K562 (cell line): ENCODE results near the gene CRABP2. TPM values are rescaled to one million over a fixed set of nuclear protein-coding genes. Genes with fewer than 3 reads are reported as not detected.
A peak's percentile ranks its signal among the peaks of the same experiment; 100 is the strongest.

Experiments used
- CSDE1 ChIP-seq, 2 experiments: fragments of 450-650 bp; IDR thresholded peaks; 2 replicates each; pipeline ENCODE4 v1.6.1; 2016; ENCODE audit warnings: mild to moderate bottlenecking in 1 of 2
- DIDO1 ChIP-seq: fragments of 450-650 bp; IDR thresholded peaks from 2 replicates; pipeline ENCODE4 v1.6.1; 2016; ENCODE audit warnings: low read depth, missing biosample characterization, missing genetic modification characterization
- DLX4 ChIP-seq: fragments of 250-450 bp; sonication (Bioruptor Pico); IDR thresholded peaks from 2 replicates; pipeline ENCODE4 v1.6.1; 2021; ENCODE audit warnings: mild to moderate bottlenecking
- E2F1 ChIP-seq: sonication (generic); formaldehyde crosslinking; IDR thresholded peaks from 2 replicates; pipeline ENCODE4 v1.8.1; 2023; ENCODE audit warnings: mild to moderate bottlenecking, missing genetic modification reagents, moderate library complexity
- EGR1 ChIP-seq: fragments of 450-650 bp; conservative IDR thresholded peaks from 2 replicates; pipeline ENCODE4 v1.6.1; 2017; ENCODE audit warnings: mild to moderate bottlenecking
- HDAC1 ChIP-seq, 2 experiments: fragments of 450-650 bp; IDR thresholded peaks; 2 replicates each; pipeline ENCODE4 v1.6.1; 2016 to 2017; ENCODE audit warnings: inconsistent platforms in 1 of 2, mild to moderate bottlenecking in 1 of 2, moderate library complexity in 1 of 2
- ILK ChIP-seq: fragments of 450-650 bp; IDR thresholded peaks from 2 replicates; pipeline ENCODE4 v1.6.1; 2016; ENCODE audit warnings: missing genetic modification characterization, low read depth, mild to moderate bottlenecking, missing compliant biosample characterization, moderate library complexity, borderline replicate concordance
- IRF2 ChIP-seq: sonication (generic); formaldehyde crosslinking; IDR thresholded peaks from 2 replicates; pipeline ENCODE4 v1.8.1; 2022; ENCODE audit warnings: mild to moderate bottlenecking, missing genetic modification reagents
- KDM1A ChIP-seq, 2 experiments: fragments of 450-650 bp; IDR thresholded peaks; 2 replicates each; pipeline ENCODE4 v1.6.1; 2016; ENCODE audit warnings: mild to moderate bottlenecking in 2 of 2
- POLR2H ChIP-seq: IDR thresholded peaks from 2 replicates; pipeline ENCODE4 v1.6.1; 2016; ENCODE audit warnings: missing genetic modification characterization, low read depth, mild to moderate bottlenecking, control low read depth, missing compliant biosample characterization, moderate library complexity
- RCOR1 ChIP-seq, 2 experiments: IDR thresholded peaks; 2 replicates each; pipeline ENCODE4 v1.6.1; 2012; ENCODE audit warnings: low read depth in 2 of 2, low read length in 2 of 2, borderline replicate concordance in 1 of 2, improper control_type of control experiment in 1 of 2
- SAFB2 ChIP-seq: fragments of 200-400 bp; formaldehyde crosslinking; IDR thresholded peaks from 2 replicates; pipeline ENCODE4 v1.6.1; 2018; ENCODE audit warnings: borderline replicate concordance, low read length, low read depth, moderate library complexity; ENCODE audit not compliant: severe bottlenecking
- SREBF2 ChIP-seq: sonication (generic); formaldehyde crosslinking; IDR thresholded peaks from 2 replicates; pipeline ENCODE4 v1.4.0; 2020; ENCODE audit warnings: mild to moderate bottlenecking, missing genetic modification reagents
- TOE1 ChIP-seq, 2 experiments: fragments of 450-650 bp in 1 of 2; sonication (generic) in 1 of 2; formaldehyde crosslinking in 1 of 2; IDR thresholded peaks; 2 replicates each; pipeline versions ENCODE4 v1.7.1 to v1.8.0; 2016 to 2022; ENCODE audit warnings: borderline replicate concordance in 2 of 2, mild to moderate bottlenecking in 2 of 2, antibody characterized with exemption in 1 of 2, inconsistent platforms in 1 of 2, low read depth in 1 of 2, missing genetic modification reagents in 1 of 2, moderate library complexity in 1 of 2
- ZEB2 ChIP-seq: fragments of 450-650 bp; IDR thresholded peaks from 2 replicates; pipeline ENCODE4 v1.6.1; 2016
- ZNF699 ChIP-seq: fragments of 250-450 bp; sonication (Bioruptor Pico); IDR thresholded peaks from 2 replicates; pipeline ENCODE4 v1.8.0; 2021; ENCODE audit warnings: mild to moderate bottlenecking, moderate library complexity; ENCODE audit not compliant: insufficient replicate concordance
- ZNF785 ChIP-seq: fragments of 250-450 bp; sonication (Bioruptor Pico); IDR thresholded peaks from 2 replicates; pipeline ENCODE4 v1.4.0; 2020; ENCODE audit warnings: mild to moderate bottlenecking
- polyA plus RNA-seq, 8 experiments: library from polyadenylated mRNA; depleted of rRNA in 4 of 8; stranded (reverse) in 5 of 8; unstranded in 3 of 8; fragments of >200 nt; fragmentation: Nextera tagmentation in 2 of 8; fragmentation: Illumina TruSeq in 1 of 8; extraction: Ambion mirVana in 2 of 8; extraction: Trizol in 1 of 8; gene quantifications; 2 replicates each; pipeline versions ENCODE4 v1.2.1 to v1.2.3, GENCODE V29; 2011 to 2014; ENCODE audit warnings: inconsistent platforms in 1 of 8, missing spikeins in 1 of 8
- total RNA-seq, 7 experiments: library from RNA; depleted of rRNA in 6 of 7; stranded (reverse); fragments of >200 nt in 6 of 7; fragmentation: Illumina TruSeq in 2 of 7; extraction: Trizol in 2 of 7; gene quantifications; 2 replicates each; pipeline versions ENCODE4 v1.2.1 to v1.2.3, GENCODE V29; 2011 to 2021; ENCODE audit warnings: low replicate concordance in 1 of 7

CRABP2 gene
- total and polyA plus RNA-seq, 9 of the 15 experiments (the other 6 are each of a cell fraction or from before 2014, with no cell fraction given) = 0.30 to 2.5 (median 0.82) TPM

- no peak for TF ChIP-seq ILK (tag)
- peak in 1 of 2 experiments; percentile 38; a peak in 1 of 4 replicates for TF ChIP-seq HDAC1 (IDR thresholded peaks at IDR 0.05)
- TF ChIP-seq POLR2H (tag) = no peak
- no peak for TF ChIP-seq SREBF2 (CRISPR knock-in tag)
- no peak for TF ChIP-seq CSDE1 (IDR thresholded peaks at IDR 0.05)
- no peak for TF ChIP-seq ZNF699 (CRISPR knock-in tag)
- no peak for TF ChIP-seq ZEB2
- TF ChIP-seq E2F1 (CRISPR knock-in tag) = no peak
- peak; percentile 91 for TF ChIP-seq KDM1A (IDR thresholded peaks at IDR 0.05)
- no peak for TF ChIP-seq DLX4 (CRISPR knock-in tag)
- TF ChIP-seq TOE1 (IDR thresholded peaks at IDR 0.05; ENCODE audit: borderline replicate concordance) = no peak
- TF ChIP-seq TOE1 (CRISPR knock-in tag; IDR thresholded peaks at IDR 0.05; ENCODE audit: borderline replicate concordance, low read depth) = no peak
- TF ChIP-seq IRF2 (CRISPR knock-in tag) = no peak
- 0 out of 2 replicates have a peak, but pooled peaks have one; percentile 9 for TF ChIP-seq EGR1
- TF ChIP-seq DIDO1 (tag) = no peak
- TF ChIP-seq RCOR1 (IDR thresholded peaks at IDR 0.05; ENCODE audit: borderline replicate concordance in 1 of 2, low read depth in 2 of 2, low read length in 2 of 2) = peak; percentile 37 to 95; a peak in 3 of 4 replicates
- no peak for TF ChIP-seq SAFB2
- no peak for TF ChIP-seq ZNF785 (CRISPR knock-in tag)
These were observed 40.5 kb downstream of the CRABP2 start (continued) for GRCh38 chr1:156664767-156665411.
